GM18868 (cell line): ENCODE results near the gene MTHFD2L.
A peak's percentile ranks its signal among the peaks of the same experiment; 100 is the strongest.
"Not testable (repeated sequence)": the region's sequence is repeated elsewhere in the genome, so short reads cannot be mapped to it uniquely, and the experiment has no call there.

ENCODE experiments used
- ATAC-seq: cut with Tn5 transposase; IDR thresholded peaks from one replicate; pipeline ENCODE4 v1.9.1; 2021; ENCODE audit warnings: mild to moderate bottlenecking, moderate library complexity; ENCODE audit not compliant: unreplicated experiment

Gene MTHFD2L

DNA sequence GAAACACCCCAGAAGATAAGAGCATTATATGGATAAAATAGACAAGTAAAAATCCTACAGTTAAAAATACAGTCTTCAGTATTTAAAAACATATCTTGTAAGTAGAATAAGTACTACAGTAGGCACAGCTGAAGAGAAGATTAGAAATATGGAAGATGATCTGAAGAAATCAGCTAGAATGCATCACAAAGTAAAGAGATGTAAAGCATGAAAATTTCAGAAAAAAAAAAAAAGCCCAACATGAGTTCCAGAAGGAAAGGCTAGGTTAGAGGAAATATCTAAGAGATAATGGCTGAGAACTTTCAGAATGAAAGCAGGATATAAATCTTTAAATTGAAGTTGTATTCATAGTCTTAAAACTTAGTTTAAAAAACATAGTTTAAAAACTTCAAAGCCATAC, 171.4 kb downstream of the MTHFD2L start:
- no peak for ATAC-seq

DNA sequence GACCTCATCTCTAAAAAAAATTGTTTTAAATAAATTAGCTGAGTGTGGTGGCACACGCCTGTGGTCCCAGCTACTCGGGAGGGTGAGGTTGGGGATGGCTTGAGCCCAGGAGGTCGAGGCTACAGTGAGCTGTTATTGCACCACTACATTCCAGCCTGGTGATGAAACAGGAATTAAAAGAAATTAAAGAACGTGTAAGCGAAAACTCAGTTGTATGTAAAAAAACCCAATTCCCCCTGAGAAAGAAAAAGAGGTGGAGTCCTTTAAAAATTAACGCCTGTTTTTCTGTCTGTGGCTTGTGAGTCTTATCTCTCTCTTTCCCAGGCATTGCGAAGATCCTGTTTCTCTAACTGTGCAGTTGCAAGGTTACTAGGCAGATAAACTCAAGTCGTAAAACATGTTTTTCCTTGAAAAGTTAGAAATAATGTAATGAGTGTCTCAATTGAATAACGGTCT, 172.4 kb downstream of the MTHFD2L start:
- no peak for ATAC-seq

DNA sequence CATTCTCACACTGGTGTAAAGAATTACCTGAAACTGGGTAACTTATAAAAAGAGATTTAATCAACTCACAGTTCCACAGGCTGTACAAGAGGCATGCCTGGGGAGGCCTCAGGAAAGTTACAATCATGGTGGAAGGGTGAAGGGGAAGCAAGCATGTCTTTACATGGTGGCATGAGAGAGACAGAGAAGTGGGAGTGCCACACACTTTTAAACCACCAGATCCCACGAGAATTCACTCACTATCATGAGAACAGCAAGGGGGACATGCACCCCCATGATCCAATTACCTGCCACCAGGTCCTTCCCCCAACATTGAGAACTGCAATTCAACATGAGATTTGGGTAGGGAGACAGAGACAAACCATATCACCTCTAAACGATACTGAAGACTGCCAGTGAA, 173.3 kb downstream of the MTHFD2L start:
- no peak for ATAC-seq

DNA sequence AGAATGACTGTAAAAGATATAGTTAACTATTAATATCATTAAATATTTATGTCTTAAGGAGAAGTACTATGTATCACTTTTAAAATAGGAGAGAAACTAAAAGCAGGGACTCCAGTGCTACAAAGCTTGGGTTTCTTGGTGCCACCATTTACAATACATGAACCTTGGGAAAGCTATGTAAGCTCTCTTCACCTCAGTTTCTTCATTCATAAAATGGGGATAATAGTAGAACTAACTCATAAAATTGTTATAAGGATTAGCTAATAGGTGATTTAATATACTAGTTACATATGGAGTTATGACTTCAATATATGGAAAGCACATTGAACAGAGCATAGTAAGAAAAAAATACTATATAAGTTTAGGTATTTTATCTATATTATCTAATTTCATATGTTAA, 174.0 kb downstream of the MTHFD2L start:
- ATAC-seq: no peak

DNA sequence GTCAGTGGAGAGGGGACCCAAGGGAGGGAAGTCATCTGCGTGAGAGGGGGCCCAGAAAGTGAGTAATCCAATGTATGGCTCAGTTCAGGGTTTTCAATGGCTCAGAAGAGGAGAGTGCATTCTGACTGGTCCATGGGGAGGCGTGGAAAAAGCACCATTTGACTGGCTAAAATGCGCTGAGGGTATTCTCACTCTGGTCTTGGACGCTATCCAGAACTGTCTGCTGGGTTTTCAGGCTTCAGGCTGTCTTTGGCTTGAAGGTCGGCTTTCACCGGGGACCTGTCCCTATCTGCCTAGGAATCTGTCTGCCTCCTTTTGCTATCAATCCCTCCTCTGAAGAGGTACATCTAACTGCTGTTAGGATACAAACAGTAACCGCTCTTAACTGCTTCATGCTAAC, 176.7 kb downstream of the MTHFD2L start:
- no peak for ATAC-seq

- ATAC-seq: peak; percentile 89
These were observed 177.6 kb downstream of the MTHFD2L start for GRCh38 chr4:74335341-74336021.

DNA sequence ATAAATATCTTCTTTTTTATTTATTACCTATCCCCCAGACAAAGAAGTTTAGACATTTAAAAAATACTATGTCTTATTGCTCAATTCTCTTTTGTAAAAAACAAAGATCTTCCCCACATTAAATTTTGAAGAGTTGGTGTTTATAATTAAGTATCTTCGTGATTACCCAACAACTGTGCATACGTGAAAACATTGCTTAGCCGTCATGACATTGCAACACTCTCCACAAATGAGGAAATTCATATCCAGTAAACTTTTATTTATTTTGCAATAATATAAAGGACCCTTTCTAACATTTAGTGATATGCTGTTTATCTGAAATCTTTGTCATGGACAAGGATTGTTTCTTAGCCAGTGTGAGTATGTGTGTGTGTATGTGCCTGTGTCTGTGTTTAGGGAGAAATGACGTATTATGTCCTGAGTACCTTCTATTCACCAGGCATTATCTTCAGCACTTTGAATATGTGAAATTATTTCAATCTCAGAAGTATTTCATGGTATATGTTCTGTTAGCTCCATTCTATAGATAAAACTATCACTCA, 180.9 kb downstream of the MTHFD2L start:
- ATAC-seq: no peak

GRCh38 chr4:74339501-74339900, 181.6 kb downstream of the MTHFD2L start:
- no peak for ATAC-seq

DNA sequence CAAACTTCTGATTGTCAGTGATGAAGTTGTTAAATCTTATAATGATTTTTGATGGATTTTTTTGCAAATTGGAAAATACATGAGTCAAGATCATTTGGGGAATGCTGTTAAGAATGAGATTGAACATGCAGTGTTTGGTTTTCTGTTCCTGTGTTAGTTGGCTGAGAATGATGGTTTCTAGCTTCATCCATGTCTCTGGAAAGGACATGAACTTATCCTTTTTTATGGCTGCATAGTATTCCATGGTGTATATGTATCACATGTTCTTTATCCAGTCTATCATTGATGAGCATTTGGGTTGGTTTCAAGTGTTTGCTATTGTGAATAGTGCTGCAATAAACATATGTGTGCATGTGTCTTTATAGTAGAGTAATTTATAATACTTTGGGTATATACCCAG, 182.5 kb downstream of the MTHFD2L start:
- not testable (repeated sequence) for ATAC-seq

DNA sequence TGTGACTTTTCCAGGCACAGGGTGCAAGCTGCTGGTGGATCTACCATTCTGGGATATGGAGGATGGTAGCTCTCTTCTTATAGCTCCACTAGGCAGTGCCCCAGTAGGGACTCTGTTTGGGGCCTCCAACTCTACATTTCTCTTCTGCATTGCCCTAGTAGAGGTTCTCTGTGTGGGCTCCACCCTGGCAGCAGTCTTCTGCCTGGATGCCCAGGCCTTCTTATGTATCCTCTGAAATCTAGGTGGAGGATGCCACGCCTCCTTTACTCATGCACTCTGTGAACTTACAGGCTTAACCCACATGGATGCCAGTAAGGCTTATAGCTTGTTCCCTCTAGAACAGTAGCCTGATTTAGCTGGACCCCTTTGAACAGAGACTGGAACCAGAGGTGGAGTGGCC, 186.1 kb downstream of the MTHFD2L start:
- no peak for ATAC-seq
